ENCODE measurements around the gene TRPV3. TPM values are rescaled to one million over a fixed set of nuclear protein-coding genes. Genes with fewer than 3 reads are reported as not detected.
A peak's percentile ranks its signal among the peaks of the same experiment; 100 is the strongest.
"Not testable (repeated sequence)": the region's sequence is repeated elsewhere in the genome, so short reads cannot be mapped to it uniquely, and the experiment has no call there.

TRPV3 gene
- total RNA-seq, 1 donor from 2014 or later: 0.16 TPM

- peaks cover 7% of the 10 kb centered on the region for H3K36me3 Mint-ChIP-seq (ENCODE audit: low read depth)
- intact Hi-C loops (cut with micrococcal nuclease): no loop called here
Observed at GRCh38 chr17:3565143-3565542, 7.5 kb upstream of the TRPV3 start.

GRCh38 chr17:3564241-3564640 is 6.6 kb upstream of the TRPV3 start:
- H3K4me3 Mint-ChIP-seq; H3K36me3 Mint-ChIP-seq (ENCODE audit: low read depth); H3K27ac Mint-ChIP-seq; intact Hi-C loops (cut with micrococcal nuclease); DNase-seq; H3K27me3 Mint-ChIP-seq; H3K9me3 Mint-ChIP-seq: not testable (repeated sequence)
- peaks cover 13% of the 10 kb centered on the region for H3K4me1 Mint-ChIP-seq

More at GRCh38 chr17:3565143-3565542, 7.5 kb upstream of the TRPV3 start:
- no peaks in the 10 kb centered on the region for H3K9me3 Mint-ChIP-seq
- no peaks in the 10 kb centered on the region for H3K27me3 Mint-ChIP-seq
- H3K27ac Mint-ChIP-seq: no peak overlapping the region
- no peak overlapping the region for H3K4me3 Mint-ChIP-seq
- DNase-seq: no peak
- peaks cover 13% of the 10 kb centered on the region for H3K4me1 Mint-ChIP-seq

GRCh38 chr17:3559270-3559645 is 1.6 kb upstream of the TRPV3 start:
- intact Hi-C loops (cut with micrococcal nuclease): no loop called here
- H3K27me3 Mint-ChIP-seq: no peaks in the 10 kb centered on the region
- peak overlapping the region; percentile 67 for H3K27ac Mint-ChIP-seq
- H3K9me3 Mint-ChIP-seq: no peaks in the 10 kb centered on the region
- no peaks in the 10 kb centered on the region for H3K36me3 Mint-ChIP-seq (ENCODE audit: low read depth)
- H3K4me3 Mint-ChIP-seq: no peak overlapping the region
- DNase-seq: no peak
- peaks cover 24% of the 10 kb centered on the region for H3K4me1 Mint-ChIP-seq

DNA sequence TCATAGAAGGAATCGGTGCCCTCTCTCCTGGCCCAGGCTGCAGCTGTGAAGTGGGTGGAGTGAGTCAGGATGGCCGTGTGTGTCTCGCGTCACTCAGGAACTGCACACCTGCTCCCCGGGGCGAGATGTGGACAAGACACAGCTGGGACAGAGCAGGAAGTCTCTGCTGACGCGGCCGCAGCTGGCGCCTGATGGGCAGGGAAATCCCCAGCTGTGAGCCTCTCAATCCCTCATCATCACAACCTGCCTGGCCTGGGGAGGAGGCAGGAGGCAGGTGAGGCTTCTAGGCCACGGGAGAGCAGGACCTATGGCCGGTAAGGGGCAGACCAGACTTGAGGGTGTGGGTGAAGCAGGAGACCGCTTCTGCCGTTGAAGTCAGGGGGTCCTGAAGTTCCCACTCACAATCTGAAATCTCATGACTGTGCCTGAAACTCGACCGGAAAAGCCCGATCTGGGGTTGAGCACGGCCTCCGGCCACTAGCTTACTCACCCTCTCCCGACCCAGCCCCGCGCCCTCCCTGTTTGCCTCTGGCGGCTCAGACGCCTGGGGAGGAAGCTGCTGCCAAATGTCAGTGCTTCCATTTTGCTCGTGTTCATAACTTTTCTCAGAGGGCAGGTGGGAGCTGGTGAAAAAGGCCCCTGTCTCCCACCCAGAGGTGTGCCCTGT is 1.1 kb upstream of the TRPV3 start:
- no peaks in the 10 kb centered on the region for H3K27me3 Mint-ChIP-seq
- H3K9me3 Mint-ChIP-seq: no peaks in the 10 kb centered on the region
- H3K27ac Mint-ChIP-seq: peak overlapping the region; percentile 86
- intact Hi-C loops (cut with micrococcal nuclease): no loop called here
- no peaks in the 10 kb centered on the region for H3K36me3 Mint-ChIP-seq (ENCODE audit: low read depth)
- H3K4me1 Mint-ChIP-seq: peaks cover 24% of the 10 kb centered on the region
- no peak overlapping the region for H3K4me3 Mint-ChIP-seq
- peak; percentile 86 for DNase-seq

GRCh38 chr17:3556916-3557767 is 470 bp downstream of the TRPV3 start:
- intact Hi-C loops (cut with micrococcal nuclease): no loop called here
- Mint-ChIP-seq H3K36me3 (ENCODE audit: low read depth) (no peaks in the 10 kb centered on the region), H3K9me3 (no peaks in the 10 kb centered on the region), H3K27ac (peak overlapping the region; percentile 11), H3K27me3 (no peaks in the 10 kb centered on the region), H3K4me1 (peaks cover 15% of the 10 kb centered on the region), H3K4me3 (no peak overlapping the region)
- no peak for DNase-seq

DNA sequence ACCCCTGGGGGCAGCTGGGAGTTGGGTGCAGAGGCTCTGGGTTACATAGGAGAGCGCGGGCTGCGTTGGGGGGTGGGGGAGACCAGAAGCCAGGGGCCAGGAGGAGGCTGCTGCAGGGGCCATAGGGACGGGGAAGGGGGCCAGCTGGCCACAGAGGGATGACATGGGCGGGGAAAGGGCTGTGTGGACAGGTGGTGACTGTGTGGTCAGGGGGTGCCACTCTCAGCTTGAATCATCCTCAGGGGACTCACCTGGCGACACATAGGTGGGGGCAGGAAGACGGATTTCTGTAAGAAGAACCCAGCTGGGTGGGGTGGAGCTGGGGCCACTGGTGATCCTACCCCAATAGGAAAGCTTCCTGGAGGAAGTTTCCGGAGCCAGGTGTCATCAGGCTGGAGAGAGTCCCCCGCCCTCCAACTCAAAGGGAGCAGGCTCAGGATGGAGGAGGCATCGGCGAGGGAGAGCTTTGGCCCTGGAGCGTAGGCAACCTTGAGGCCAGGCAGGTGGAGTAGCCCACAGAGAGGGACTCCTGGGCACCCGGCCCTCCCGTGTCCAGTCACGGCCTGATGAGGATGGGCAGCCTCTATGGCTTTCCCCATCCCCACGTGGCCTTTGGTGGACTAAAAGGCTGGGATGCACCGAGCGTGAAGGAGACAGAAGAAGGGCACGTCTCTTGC is 1.2 kb downstream of the TRPV3 start:
- Mint-ChIP-seq H3K4me1 (peaks cover 13% of the 10 kb centered on the region), H3K27ac (peak overlapping the region; percentile 37), H3K4me3 (no peak overlapping the region), H3K36me3 (ENCODE audit: low read depth) (no peaks in the 10 kb centered on the region), H3K27me3 (no peaks in the 10 kb centered on the region), H3K9me3 (no peaks in the 10 kb centered on the region)
- intact Hi-C loops (cut with micrococcal nuclease): no loop called here
- DNase-seq: no peak

- no peak overlapping the region for H3K27ac Mint-ChIP-seq
- no peaks in the 10 kb centered on the region for H3K36me3 Mint-ChIP-seq (ENCODE audit: low read depth)
- intact Hi-C loops (cut with micrococcal nuclease): no loop called here
- no peaks in the 10 kb centered on the region for H3K9me3 Mint-ChIP-seq
- DNase-seq: no peak
- H3K27me3 Mint-ChIP-seq: no peaks in the 10 kb centered on the region
- H3K4me1 Mint-ChIP-seq: peaks cover 13% of the 10 kb centered on the region
- no peak overlapping the region for H3K4me3 Mint-ChIP-seq
Observed at GRCh38 chr17:3555189-3555796, 2.3 kb downstream of the TRPV3 start.

DNA sequence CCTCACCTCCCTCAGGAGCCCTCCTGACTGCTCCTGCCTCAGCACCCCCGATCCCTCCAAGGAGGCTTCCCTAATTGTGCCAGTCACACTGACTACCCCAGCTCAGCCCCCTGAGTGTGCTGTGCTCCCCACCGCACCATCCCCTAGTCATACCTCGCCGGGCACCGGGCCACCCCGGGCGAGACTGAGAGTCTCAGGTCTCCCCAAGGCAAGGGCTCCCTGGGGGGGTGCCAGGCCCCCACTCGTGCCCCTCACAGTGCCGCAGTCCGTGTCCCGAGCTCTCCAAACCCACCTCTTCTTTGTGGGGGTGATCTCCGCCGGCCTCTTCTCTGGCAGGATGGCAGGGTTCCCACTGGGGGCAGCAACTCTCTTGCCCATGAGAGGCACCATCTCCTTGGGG is 3.2 kb downstream of the TRPV3 start:
- Mint-ChIP-seq H3K36me3 (ENCODE audit: low read depth) (no peaks in the 10 kb centered on the region), H3K27me3 (peaks cover 2% of the 10 kb centered on the region), H3K27ac (no peak overlapping the region), H3K9me3 (no peaks in the 10 kb centered on the region), H3K4me1 (peaks cover 13% of the 10 kb centered on the region), H3K4me3 (no peak overlapping the region)
- intact Hi-C loops (cut with micrococcal nuclease): no loop called here
- DNase-seq: no peak

DNA sequence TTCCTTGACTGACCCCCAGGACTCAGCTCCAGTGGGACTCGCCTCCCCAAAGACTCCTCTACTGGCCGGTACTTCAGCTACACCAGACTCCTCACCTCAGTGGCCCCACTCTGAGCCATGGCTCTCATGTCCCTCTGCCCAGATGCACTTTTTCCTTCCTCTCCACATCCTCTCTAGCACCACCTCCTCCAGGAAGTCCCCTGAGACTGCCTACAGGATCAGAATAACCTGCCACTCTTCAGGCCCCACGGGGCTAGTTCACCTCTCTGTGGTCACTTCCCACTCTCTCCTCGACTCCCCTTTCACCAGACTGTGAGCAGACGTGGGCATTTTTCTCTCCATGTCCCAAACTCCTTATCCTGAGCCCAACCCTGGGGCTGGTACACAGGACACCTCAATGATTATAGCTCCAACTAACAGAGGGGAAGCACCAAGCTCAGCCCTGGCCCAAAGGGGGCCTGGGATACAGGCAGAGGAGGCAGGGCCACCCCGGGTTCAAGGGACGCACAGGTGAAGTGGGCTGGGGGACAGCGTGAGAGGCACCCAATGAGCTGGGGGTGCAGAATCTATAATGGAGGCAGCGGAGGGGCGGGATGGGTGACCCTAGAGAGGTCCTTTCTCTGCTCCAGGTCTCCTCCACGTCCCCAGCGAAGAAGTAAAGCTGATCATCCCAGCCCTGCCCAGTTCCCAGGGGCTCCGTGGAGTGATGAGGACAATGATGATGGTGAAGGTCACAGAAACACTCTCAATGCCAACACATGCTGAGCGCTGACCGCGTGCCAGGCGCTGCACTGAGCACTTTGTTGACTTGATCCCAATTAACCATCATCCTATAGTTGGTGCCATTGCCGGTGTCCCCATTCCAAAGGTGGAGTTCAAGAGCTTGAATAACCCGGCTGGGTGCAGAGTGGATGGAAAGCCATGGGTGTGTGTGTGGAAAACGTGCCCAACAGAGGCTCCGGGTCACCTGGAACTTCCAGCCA is 3.9 kb downstream of the TRPV3 start:
- intact Hi-C loops (cut with micrococcal nuclease): no loop called here
- DNase-seq: no peak
- Mint-ChIP-seq H3K9me3 (no peaks in the 10 kb centered on the region), H3K4me3 (no peak overlapping the region), H3K27me3 (peaks cover 3% of the 10 kb centered on the region), H3K36me3 (ENCODE audit: low read depth) (no peaks in the 10 kb centered on the region), H3K27ac (no peak overlapping the region), H3K4me1 (peaks cover 9% of the 10 kb centered on the region)

DNA sequence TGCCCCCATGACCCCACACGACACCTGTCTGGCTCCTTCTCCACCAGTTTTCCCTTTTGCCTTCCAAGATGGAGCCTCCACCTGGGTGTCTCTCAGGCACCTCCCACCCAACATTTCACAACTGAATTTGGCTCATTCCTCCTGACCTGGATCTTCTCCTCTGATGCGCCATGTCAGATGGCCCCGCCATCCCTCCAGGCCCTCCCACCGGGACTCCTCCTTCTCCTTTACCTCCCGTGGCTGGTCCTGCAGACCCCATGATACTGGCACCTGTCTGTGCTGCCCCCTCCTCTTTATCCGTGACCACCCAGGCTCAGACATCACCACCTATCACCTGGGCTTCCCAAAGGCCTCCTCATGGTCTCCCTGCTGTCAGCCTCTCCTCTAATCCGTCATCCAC is 4.7 kb downstream of the TRPV3 start:
- H3K9me3 Mint-ChIP-seq: no peaks in the 10 kb centered on the region
- no peak overlapping the region for H3K4me3 Mint-ChIP-seq
- DNase-seq: no peak
- no peak overlapping the region for H3K27ac Mint-ChIP-seq
- peaks cover 3% of the 10 kb centered on the region for H3K27me3 Mint-ChIP-seq
- intact Hi-C loops (cut with micrococcal nuclease): no loop called here
- peaks cover 2% of the 10 kb centered on the region for H3K4me1 Mint-ChIP-seq
- no peaks in the 10 kb centered on the region for H3K36me3 Mint-ChIP-seq (ENCODE audit: low read depth)

DNA sequence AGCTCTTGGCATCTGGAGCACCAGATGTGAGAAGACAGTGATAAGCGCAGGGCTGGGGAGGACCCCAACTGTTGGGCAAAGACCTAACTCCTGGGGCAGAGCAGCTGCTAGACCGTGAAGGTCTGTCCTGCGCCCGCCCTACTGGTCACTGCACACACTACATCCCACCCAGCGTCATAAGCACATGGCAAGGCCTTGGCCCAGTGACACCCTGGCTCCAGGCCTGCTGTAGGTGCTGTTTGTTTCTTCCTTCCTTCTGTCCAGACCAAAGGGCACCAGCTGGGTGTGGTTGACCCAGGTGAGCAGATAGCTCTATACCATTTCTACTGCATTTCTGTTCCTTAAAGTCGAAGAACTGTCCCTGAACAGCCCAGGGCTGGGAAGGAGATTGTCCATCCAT is 6.4 kb downstream of the TRPV3 start:
- H3K4me3 Mint-ChIP-seq: no peak overlapping the region
- H3K4me1 Mint-ChIP-seq: no peaks in the 10 kb centered on the region
- peaks cover 3% of the 10 kb centered on the region for H3K27me3 Mint-ChIP-seq
- no peak for DNase-seq
- H3K27ac Mint-ChIP-seq: no peak overlapping the region
- H3K36me3 Mint-ChIP-seq (ENCODE audit: low read depth): no peaks in the 10 kb centered on the region
- H3K9me3 Mint-ChIP-seq: no peaks in the 10 kb centered on the region
- intact Hi-C loops (cut with micrococcal nuclease): no loop called here

- H3K27ac Mint-ChIP-seq: no peak overlapping the region
- intact Hi-C loops (cut with micrococcal nuclease): no loop called here
- no peak for DNase-seq
- H3K9me3 Mint-ChIP-seq: no peaks in the 10 kb centered on the region
- peaks cover 3% of the 10 kb centered on the region for H3K27me3 Mint-ChIP-seq
- H3K4me1 Mint-ChIP-seq: no peaks in the 10 kb centered on the region
- no peaks in the 10 kb centered on the region for H3K36me3 Mint-ChIP-seq (ENCODE audit: low read depth)
- no peak overlapping the region for H3K4me3 Mint-ChIP-seq
Observed at GRCh38 chr17:3549610-3550162, 7.9 kb downstream of the TRPV3 start.

GRCh38 chr17:3547628-3548027 is 10.0 kb downstream of the TRPV3 start:
- Mint-ChIP-seq H3K27ac (no peak overlapping the region), H3K4me1 (no peaks in the 10 kb centered on the region), H3K27me3 (peaks cover 3% of the 10 kb centered on the region), H3K36me3 (ENCODE audit: low read depth) (no peaks in the 10 kb centered on the region), H3K9me3 (no peaks in the 10 kb centered on the region), H3K4me3 (no peak overlapping the region)
- DNase-seq: no peak
- intact Hi-C loops (cut with micrococcal nuclease): no loop called here
